AG04449 (cell line): Measurements from ENCODE around the gene ALCAM.

Source experiments
- CTCF ChIA-PET: fragments of 350-600 bp; formaldehyde crosslinking; extraction: SDS; loops from one replicate; lab custom pipeline; 2021; ENCODE audit warnings: antibody characterized with exemption; lab: Yijun Ruan, JAX
- POLR2A ChIA-PET: fragments of 400-600, 350-600 bp; formaldehyde crosslinking; extraction: SDS; loops from one replicate; lab custom pipeline; 2020; ENCODE audit warnings: antibody characterized with exemption, inconsistent platforms; lab: Yijun Ruan, JAX
- DNase-seq: peaks from one replicate; pipeline ENCODE4 v3.0.0-alpha.2; 2010; ENCODE audit warnings: low read depth, low spot score
- H3K4me3 ChIP-seq: 2 replicates; pipeline ENCODE4 v1.5.1; 2011; ENCODE audit warnings: low read depth, mild to moderate bottlenecking, control low read depth, low read length
- TF ChIP-seq, protein P1 (sequence below): IDR thresholded peaks from one replicate; pipeline ENCODE4 v1.5.1; 2011; ENCODE audit warnings: mild to moderate bottlenecking, moderate library complexity, low read length, control low read depth, inconsistent platforms; ENCODE audit not compliant: insufficient read depth; ENCODE audit errors: missing control alignments

The ALCAM gene

DNA sequence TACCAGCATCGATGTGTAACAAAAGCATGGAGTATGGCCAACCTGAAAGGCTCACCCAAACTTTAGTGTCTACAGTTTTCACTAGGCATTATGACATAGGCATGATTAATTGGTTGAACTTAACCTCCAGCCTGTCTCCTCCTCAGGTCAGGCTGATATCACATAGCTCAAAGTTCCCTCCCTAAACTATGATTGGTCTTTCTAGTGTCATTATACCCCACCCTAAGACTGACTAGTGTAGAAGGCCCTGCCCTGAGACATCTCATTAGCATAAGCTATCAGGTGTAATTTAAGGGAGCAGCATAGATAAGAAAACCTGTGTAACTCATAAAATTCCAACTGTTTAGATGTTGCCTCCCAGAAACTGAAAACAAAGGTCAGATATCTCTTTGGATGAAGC, 195.2 kb downstream of the ALCAM start:
- DNase-seq, result no peak
- no peak overlapping the region for H3K4me3 ChIP-seq
- ChIA-PET POLR2A (no interaction called here), CTCF (no interaction called here)
- TF ChIP-seq, protein P1, sequence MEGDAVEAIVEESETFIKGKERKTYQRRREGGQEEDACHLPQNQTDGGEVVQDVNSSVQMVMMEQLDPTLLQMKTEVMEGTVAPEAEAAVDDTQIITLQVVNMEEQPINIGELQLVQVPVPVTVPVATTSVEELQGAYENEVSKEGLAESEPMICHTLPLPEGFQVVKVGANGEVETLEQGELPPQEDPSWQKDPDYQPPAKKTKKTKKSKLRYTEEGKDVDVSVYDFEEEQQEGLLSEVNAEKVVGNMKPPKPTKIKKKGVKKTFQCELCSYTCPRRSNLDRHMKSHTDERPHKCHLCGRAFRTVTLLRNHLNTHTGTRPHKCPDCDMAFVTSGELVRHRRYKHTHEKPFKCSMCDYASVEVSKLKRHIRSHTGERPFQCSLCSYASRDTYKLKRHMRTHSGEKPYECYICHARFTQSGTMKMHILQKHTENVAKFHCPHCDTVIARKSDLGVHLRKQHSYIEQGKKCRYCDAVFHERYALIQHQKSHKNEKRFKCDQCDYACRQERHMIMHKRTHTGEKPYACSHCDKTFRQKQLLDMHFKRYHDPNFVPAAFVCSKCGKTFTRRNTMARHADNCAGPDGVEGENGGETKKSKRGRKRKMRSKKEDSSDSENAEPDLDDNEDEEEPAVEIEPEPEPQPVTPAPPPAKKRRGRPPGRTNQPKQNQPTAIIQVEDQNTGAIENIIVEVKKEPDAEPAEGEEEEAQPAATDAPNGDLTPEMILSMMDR, result no peak

DNA sequence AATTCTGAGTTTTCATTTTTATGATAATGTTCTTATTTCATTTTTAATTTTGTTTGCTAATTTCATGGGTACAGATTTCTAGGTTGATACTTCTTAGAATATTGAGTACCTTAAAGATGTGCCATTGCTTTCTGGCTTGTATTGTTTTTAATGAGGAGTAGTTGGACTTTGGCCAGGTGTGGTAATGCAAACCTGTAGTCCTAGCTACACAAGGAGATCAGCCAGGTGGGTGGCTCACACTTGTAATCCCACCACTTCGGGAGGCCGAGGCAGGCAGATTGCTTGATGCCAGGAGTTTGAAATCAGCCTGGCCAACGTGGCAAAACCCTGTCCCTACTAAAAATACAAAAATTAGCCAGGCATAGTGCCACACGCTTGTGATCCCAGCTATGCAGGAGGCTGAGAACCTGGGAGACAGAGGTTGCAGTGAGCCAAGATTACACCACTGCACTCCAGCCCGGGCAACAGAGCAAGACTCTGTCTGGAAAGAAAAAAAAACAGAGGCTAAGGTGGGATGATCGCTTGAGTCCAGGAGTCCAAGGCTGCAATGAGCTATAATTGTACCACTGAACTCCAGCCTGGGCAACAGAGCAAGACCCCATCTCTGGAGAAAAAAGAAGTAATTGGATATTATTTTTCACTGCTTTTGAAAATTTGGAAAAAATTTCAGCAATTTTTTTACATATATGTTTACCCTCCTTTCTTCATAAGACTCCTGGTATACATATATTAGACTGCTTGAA, 198.0 kb downstream of the ALCAM start:
- ChIA-PET CTCF (no interaction called here), POLR2A (no interaction called here)
- H3K4me3 ChIP-seq, result no peak overlapping the region
- no peak for DNase-seq
- TF ChIP-seq, protein P1, result no peak

GRCh38 chr3:105571005-105571404, 204.3 kb downstream of the ALCAM start:
- no peak overlapping the region for H3K4me3 ChIP-seq
- CTCF ChIA-PET, result interaction anchor here (0.6 kb wide), 1 partner anchor 1115 kb away, joined by 3 read pairs; no protein-coding TSS in a partner anchor
- TF ChIP-seq, protein P1, result no peak
- POLR2A ChIA-PET, result no interaction called here
- no peak for DNase-seq

DNA sequence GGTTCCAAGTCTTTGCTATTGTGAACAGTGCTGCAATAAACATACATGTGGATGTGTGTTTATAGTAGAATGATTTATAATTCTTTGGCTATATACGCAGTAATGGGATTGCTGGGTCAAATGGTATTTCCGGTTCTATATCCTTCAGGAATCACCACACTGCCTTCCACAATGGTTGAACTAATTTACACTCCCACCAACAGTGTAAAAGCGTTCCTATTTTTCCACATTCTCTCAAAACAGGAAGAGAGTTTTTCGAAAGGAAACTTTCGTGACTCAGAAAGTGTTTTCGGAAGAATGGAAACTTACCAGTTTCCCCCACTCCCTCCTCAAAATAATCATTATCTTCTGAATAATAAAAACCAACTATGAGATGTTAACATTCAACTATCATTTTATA, 205.8 kb downstream of the ALCAM start:
- ChIA-PET CTCF (no interaction called here), POLR2A (no interaction called here)
- no peak overlapping the region for H3K4me3 ChIP-seq
- DNase-seq, result no peak
- TF ChIP-seq, protein P1, result no peak

DNA sequence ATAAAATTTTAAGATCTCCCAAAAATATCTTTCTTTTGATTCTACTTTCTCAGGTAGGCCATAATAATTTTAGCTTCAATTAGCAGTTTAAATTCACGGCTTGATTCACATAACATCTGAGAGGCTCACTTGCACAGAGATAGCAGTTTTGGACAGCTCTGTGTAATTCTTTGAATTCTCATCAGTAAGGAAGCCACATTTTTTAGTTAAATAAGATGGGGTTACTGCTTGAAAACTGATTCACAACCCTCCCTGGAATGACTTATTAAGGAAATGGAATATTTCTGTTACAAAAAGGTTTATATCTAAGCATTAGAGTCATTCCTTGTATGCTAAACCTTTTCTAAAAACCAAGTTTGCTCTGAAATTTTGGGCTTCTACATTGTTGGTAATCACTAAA, 212.7 kb downstream of the ALCAM start:
- ChIA-PET CTCF (no interaction called here), POLR2A (no interaction called here)
- no peak overlapping the region for H3K4me3 ChIP-seq
- DNase-seq, result no peak
- TF ChIP-seq, protein P1, result no peak

DNA sequence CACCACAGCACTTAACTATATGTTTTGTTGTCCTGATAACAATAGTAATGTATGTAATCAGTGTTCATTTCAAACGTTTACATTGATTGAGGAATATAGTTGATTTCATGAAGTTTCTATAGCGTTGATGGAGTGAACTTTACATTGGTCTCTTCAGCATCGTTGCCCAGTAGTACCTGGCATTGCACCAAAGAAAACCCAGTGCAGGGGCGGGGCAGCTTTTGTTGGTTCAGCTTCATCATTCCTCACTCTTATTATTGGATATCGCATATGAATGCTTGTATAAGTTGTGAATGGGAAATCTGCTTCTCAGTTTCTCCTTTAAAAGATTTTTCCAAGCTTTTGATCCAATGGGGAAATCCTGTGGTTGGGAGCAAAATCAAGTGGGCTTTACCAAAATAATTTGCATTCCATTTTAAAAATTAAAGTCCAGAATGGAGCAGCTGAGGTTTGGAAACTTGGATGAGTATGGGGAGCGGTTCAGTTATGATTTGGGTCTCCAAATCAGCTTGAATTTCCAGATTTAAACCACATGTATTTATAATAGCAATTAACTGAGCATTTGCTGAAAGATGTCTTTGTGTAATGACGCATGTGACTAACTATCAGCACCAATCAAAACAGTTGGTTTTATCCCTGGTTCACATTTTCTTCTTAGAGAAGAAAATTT, 213.7 kb downstream of the ALCAM start:
- no peak for DNase-seq
- CTCF ChIA-PET, result no interaction called here
- TF ChIP-seq, protein P1, result no peak
- POLR2A ChIA-PET, result interaction anchor here (0.9 kb wide), 1 partner anchor 18 kb away, joined by 3 read pairs; no protein-coding TSS in a partner anchor
- H3K4me3 ChIP-seq, result no peak overlapping the region
